Mesendoderm (in vitro differentiated cells): ENCODE data around the gene ALMS1.
"Not testable (repeated sequence)": the region's sequence is repeated elsewhere in the genome, so short reads cannot be mapped to it uniquely, and the experiment has no call there.

Experiments used
- DNase-seq: peaks from one replicate; pipeline ENCODE4 v3.0.0; 2013
- H2AK5ac ChIP-seq: 2 replicates; pipeline ENCODE4 v1.6.1; 2013; ENCODE audit warnings: low read length, inconsistent platforms
- H2BK120ac ChIP-seq: 2 replicates; pipeline ENCODE4 v1.6.1; 2013; ENCODE audit warnings: low read depth, mild to moderate bottlenecking, low read length, moderate library complexity, mixed read lengths
- H2BK15ac ChIP-seq: replicated peaks from 2 replicates; pipeline ENCODE4 v1.6.1; 2013; ENCODE audit warnings: low read depth, mild to moderate bottlenecking, moderate library complexity
- H2BK5ac ChIP-seq: 2 replicates; pipeline ENCODE4 v1.6.1; 2013; ENCODE audit warnings: low read length, inconsistent platforms
- H3K18ac ChIP-seq: 2 replicates; pipeline ENCODE4 v1.6.1; 2013; ENCODE audit warnings: mild to moderate bottlenecking, low read length, mixed read lengths
- H3K23ac ChIP-seq: one replicate; pipeline ENCODE4 v1.6.1; 2013; ENCODE audit warnings: low read length
- H3K27ac ChIP-seq: 2 replicates; pipeline ENCODE4 v1.5.1; 2013; ENCODE audit warnings: low read depth, mild to moderate bottlenecking, inconsistent platforms, low read length, moderate library complexity
- H3K27me3 ChIP-seq: 2 replicates; pipeline ENCODE4 v1.6.1; 2013; ENCODE audit warnings: low read length, control low read depth, mild to moderate bottlenecking, inconsistent platforms; ENCODE audit not compliant: insufficient read depth, poor library complexity
- H3K36me3 ChIP-seq: 2 replicates; pipeline ENCODE4 v1.6.1; 2013; ENCODE audit warnings: low read length, inconsistent platforms; ENCODE audit not compliant: control insufficient read depth, insufficient read depth
- H3K4ac ChIP-seq: one replicate; pipeline ENCODE4 v1.6.1; 2013; ENCODE audit warnings: low read depth, mild to moderate bottlenecking, low read length, moderate library complexity
- H3K4me1 ChIP-seq: 2 replicates; pipeline ENCODE4 v1.6.1; 2013; ENCODE audit warnings: low read depth, low read length, inconsistent platforms; ENCODE audit not compliant: control insufficient read depth
- H3K4me2 ChIP-seq: 2 replicates; pipeline ENCODE4 v1.6.1; 2013; ENCODE audit warnings: low read length
- H3K4me3 ChIP-seq: 2 replicates; pipeline ENCODE4 v1.5.1; 2013; ENCODE audit warnings: mild to moderate bottlenecking, low read length
- H3K56ac ChIP-seq: one replicate; pipeline ENCODE4 v1.6.1; 2013; ENCODE audit warnings: low read length
- H3K79me1 ChIP-seq: 2 replicates; pipeline ENCODE4 v1.6.1; 2013; ENCODE audit warnings: low read length, inconsistent platforms
- H3K79me2 ChIP-seq: 2 replicates; pipeline ENCODE4 v1.6.1; 2013; ENCODE audit warnings: mild to moderate bottlenecking, low read length; ENCODE audit not compliant: control insufficient read depth, insufficient read depth
- H3K9ac ChIP-seq: 2 replicates; pipeline ENCODE4 v1.6.1; 2013; ENCODE audit warnings: low read length, inconsistent platforms
- H4K5ac ChIP-seq: one replicate; pipeline ENCODE4 v1.6.1; 2013; ENCODE audit warnings: low read length
- H4K8ac ChIP-seq: one replicate; pipeline ENCODE4 v1.6.1; 2013; ENCODE audit warnings: low read depth, mild to moderate bottlenecking, control low read depth, low read length, moderate library complexity
- WGBS: extraction: QIAGEN DNeasy Blood & Tissue Kit; methylation state at CpG from one replicate; pipeline ENCODE4 v1.1.7; 2013; ENCODE audit warnings: low lambda C conversion rate, missing lambda C conversion rate; ENCODE audit not compliant: insufficient coverage; ENCODE audit errors: extremely low coverage; 5-methylcytosine and 5-hydroxymethylcytosine counted together

ALMS1 gene

GRCh38 chr2:73640511-73640911 lies 254.9 kb downstream of the ALMS1 start:
- H3K9ac ChIP-seq = no peak overlapping the region
- no peak overlapping the region for H4K5ac ChIP-seq
- H3K23ac ChIP-seq = no peak overlapping the region
- no peaks in the 10 kb centered on the region for H3K79me2 ChIP-seq
- no peaks in the 10 kb centered on the region for H3K36me3 ChIP-seq
- WGBS = no CpG with 5 or more reads among the region's 1 CpG
- no peak overlapping the region for H3K27ac ChIP-seq
- H2BK120ac ChIP-seq = no peak overlapping the region
- no peaks in the 10 kb centered on the region for H3K79me1 ChIP-seq
- H3K4me2 ChIP-seq = no peak overlapping the region
- H3K27me3 ChIP-seq = no peaks in the 10 kb centered on the region
- H4K8ac ChIP-seq = no peak overlapping the region
- no peaks in the 10 kb centered on the region for H3K4me1 ChIP-seq
- H3K4me3 ChIP-seq = no peak overlapping the region
- no peak overlapping the region for H2BK15ac ChIP-seq
- no peak overlapping the region for H3K18ac ChIP-seq
- no peak overlapping the region for H3K4ac ChIP-seq
- H2BK5ac ChIP-seq = no peak overlapping the region
- no peak overlapping the region for H3K56ac ChIP-seq
- DNase-seq = no peak
- no peak overlapping the region for H2AK5ac ChIP-seq

- no peak for DNase-seq
- no peaks in the 10 kb centered on the region for H3K79me1 ChIP-seq
- H2BK120ac ChIP-seq = no peak overlapping the region
- no peaks in the 10 kb centered on the region for H3K27me3 ChIP-seq
- H3K79me2 ChIP-seq = no peaks in the 10 kb centered on the region
- no peaks in the 10 kb centered on the region for H3K36me3 ChIP-seq
- no peak overlapping the region for H3K27ac ChIP-seq
- WGBS = no CpG with 5 or more reads among the region's 19 CpGs
- H3K23ac ChIP-seq = no peak overlapping the region
- no peak overlapping the region for H4K8ac ChIP-seq
- no peak overlapping the region for H3K4ac ChIP-seq
- H3K56ac ChIP-seq = no peak overlapping the region
- no peak overlapping the region for H3K4me3 ChIP-seq
- H3K4me1 ChIP-seq = no peaks in the 10 kb centered on the region
- no peak overlapping the region for H3K4me2 ChIP-seq
- no peak overlapping the region for H2AK5ac ChIP-seq
- H4K5ac ChIP-seq = no peak overlapping the region
- no peak overlapping the region for H3K18ac ChIP-seq
- no peak overlapping the region for H2BK5ac ChIP-seq
- no peak overlapping the region for H2BK15ac ChIP-seq
- H3K9ac ChIP-seq = no peak overlapping the region
Observed at GRCh38 chr2:73640946-73641766, 255.5 kb downstream of the ALMS1 start.

- no peak for DNase-seq
Observed at GRCh38 chr2:73641767-73642062, 256.1 kb downstream of the ALMS1 start.

GRCh38 chr2:73642338-73643018 lies 256.8 kb downstream of the ALMS1 start, which contains the start of gene NAT8:
NAT8 (minus strand) TSS chr2:73642422; CDS start chr2:73641628, 794 bp downstream.
- no peak within 1 kb of the TSS for H3K56ac ChIP-seq
- no peak within 1 kb of the TSS for H3K4me3 ChIP-seq
- no peak within 1 kb of the TSS for H2BK5ac ChIP-seq

More at GRCh38 chr2:73641767-73642062, 256.1 kb downstream of the ALMS1 start:
- no peak overlapping the region for H2BK5ac ChIP-seq
- no peak overlapping the region for H3K18ac ChIP-seq
- H3K23ac ChIP-seq = no peak overlapping the region
- H3K4ac ChIP-seq = no peak overlapping the region
- H3K4me1 ChIP-seq = no peaks in the 10 kb centered on the region
- no peak overlapping the region for H3K9ac ChIP-seq
- no peaks in the 10 kb centered on the region for H3K79me1 ChIP-seq
- H3K4me2 ChIP-seq = no peak overlapping the region
- H4K8ac ChIP-seq = no peak overlapping the region
- H2BK120ac ChIP-seq = no peak overlapping the region
- H3K27ac ChIP-seq = no peak overlapping the region
- H2BK15ac ChIP-seq = no peak overlapping the region
- H2AK5ac ChIP-seq = no peak overlapping the region
- H3K79me2 ChIP-seq = no peaks in the 10 kb centered on the region
- no peak overlapping the region for H4K5ac ChIP-seq
- no peaks in the 10 kb centered on the region for H3K27me3 ChIP-seq
- WGBS = no CpG with 5 or more reads among the region's 3 CpGs
- H3K36me3 ChIP-seq = no peaks in the 10 kb centered on the region
- H3K4me3 ChIP-seq = no peak overlapping the region
- no peak overlapping the region for H3K56ac ChIP-seq

GRCh38 chr2:73647690-73648089 lies 262.1 kb downstream of the ALMS1 start:
- H2BK5ac ChIP-seq, H3K27me3 ChIP-seq, H3K4ac ChIP-seq, H3K79me2 ChIP-seq, H4K8ac ChIP-seq, H3K36me3 ChIP-seq, H3K9ac ChIP-seq, DNase-seq, H3K4me3 ChIP-seq, H3K23ac ChIP-seq, H3K56ac ChIP-seq, H2BK15ac ChIP-seq, H3K18ac ChIP-seq, H3K4me1 ChIP-seq, H3K79me1 ChIP-seq, H4K5ac ChIP-seq, H3K4me2 ChIP-seq, H2AK5ac ChIP-seq, H2BK120ac ChIP-seq, H3K27ac ChIP-seq: not testable (repeated sequence)
- no CpG with 5 or more reads among the region's 10 CpGs for WGBS

More at GRCh38 chr2:73642338-73643018, 256.8 kb downstream of the ALMS1 start, which contains the start of gene NAT8:
- H3K27ac ChIP-seq = no peak within 1 kb of the TSS
- no peak within 1 kb of the TSS for H3K23ac ChIP-seq
- no peaks in the 10 kb centered on the region for H3K79me1 ChIP-seq
- no peak for DNase-seq
- H4K5ac ChIP-seq = no peak within 1 kb of the TSS
- H4K8ac ChIP-seq = no peak within 1 kb of the TSS
- no peak within 1 kb of the TSS for H3K18ac ChIP-seq
- H3K79me2 ChIP-seq = no peaks in the 10 kb centered on the region
- no peak within 1 kb of the TSS for H2BK120ac ChIP-seq
- H3K36me3 ChIP-seq = no peaks in the 10 kb centered on the region
- no peaks in the 10 kb centered on the region for H3K4me1 ChIP-seq
- H3K4me2 ChIP-seq = no peak within 1 kb of the TSS
- H3K9ac ChIP-seq = no peak within 1 kb of the TSS
- H2BK15ac ChIP-seq = no peak within 1 kb of the TSS
- no peaks in the 10 kb centered on the region for H3K27me3 ChIP-seq
- no CpG with 5 or more reads among the region's 13 CpGs for WGBS
- H3K4ac ChIP-seq = no peak within 1 kb of the TSS
- H2AK5ac ChIP-seq = no peak within 1 kb of the TSS
